ENCODE measurements around the gene STMN1.

GRCh38 chr1:25873120-25873519 is 33.1 kb downstream of the STMN1 start:
- no peak for TF ChIP-seq EZH2 (IDR thresholded peaks at IDR 0.05; ENCODE audit: low read length)
- no peak for TF ChIP-seq CTCF (optimal IDR thresholded peaks at IDR 0.05 in 1 of 3, IDR thresholded peaks at IDR 0.05 in 1 of 3, conservative IDR thresholded peaks at IDR 0.05 in 1 of 3; ENCODE audit: extremely low read depth in 1 of 3, insufficient read depth in 2 of 3, low read length in 3 of 3)
